HCT116 (cell line): ENCODE results near the gene TM4SF20. TPM values are rescaled to one million over a fixed set of nuclear protein-coding genes. Genes with fewer than 3 reads are reported as not detected.

Source experiments
- ATAC-seq: fragments of 200-7000 bp; cut with Tn5 transposase; 2 replicates; pipeline ENCODE4 v1.9.1; 2020; ENCODE audit warnings: mild to moderate bottlenecking, moderate library complexity
- BruUV-seq: library from RNA; stranded (reverse); fragments of 400-500 nt; replicated peaks from 2 replicates; lab custom pipeline; 2021; lab: Mats Ljungman, UMichigan
- CTCF ChIA-PET: fragments of 300-600 bp; sonication (Branson Sonifier 250); formaldehyde crosslinking; loops from one replicate; lab custom pipeline; 2021; ENCODE audit warnings: antibody characterized with exemption; lab: Charles Lee
- POLR2A ChIA-PET: fragments of 300-600, 350-600 bp; sonication (Branson Sonifier 250); formaldehyde crosslinking; loops from one replicate; lab custom pipeline; 2021; ENCODE audit warnings: antibody characterized with exemption; lab: Charles Lee
- RAD21 ChIA-PET, 2 experiments: fragments of 300-600 bp; sonication (Branson Sonifier 250); formaldehyde crosslinking; loops; one replicate each; lab custom pipeline; 2023; ENCODE audit warnings: low total read pairs in 2 of 2; ENCODE audit not compliant: uncharacterized antibody in 2 of 2, unreplicated experiment in 2 of 2, low non-redundant PET in 1 of 2; lab: Charles Lee
- DNase-seq: peaks from one replicate; pipeline ENCODE4 v3.0.0-alpha.2; 2010; ENCODE audit warnings: low read depth, low spot score
- H2AFZ ChIP-seq: fragments of 200-600 bp; shearing (Covaris generic), sonication (generic); 2 replicates; pipeline ENCODE4 v1.6.1; 2017; ENCODE audit warnings: low read depth, mixed run types, mixed read lengths, antibody characterized with exemption, low read length; ENCODE audit not compliant: poor library complexity, severe bottlenecking
- H3K27ac ChIP-seq: 2 replicates; pipeline ENCODE4 v1.5.1; 2012; ENCODE audit warnings: low read depth, low read length
- H3K27me3 ChIP-seq: fragments of 200-600 bp; sonication (generic); 2 replicates; pipeline ENCODE4 v1.6.1; 2016; ENCODE audit warnings: mixed run types, low read length, mixed read lengths; ENCODE audit not compliant: insufficient read depth
- H3K36me3 ChIP-seq, 2 experiments: fragments of 200-500 bp in 1 of 2; fragments of 200-600 bp in 1 of 2; sonication (Bioruptor generic) in 1 of 2; sonication (generic) in 1 of 2; 2 replicates each; pipeline versions ENCODE4 v1.5.1 to v1.6.1; 2014 to 2016; ENCODE audit warnings: low read length in 2 of 2, inconsistent platforms in 1 of 2, mixed read lengths in 1 of 2, mixed run types in 1 of 2; ENCODE audit not compliant: insufficient read depth in 2 of 2, control insufficient read depth in 1 of 2
- H3K4me1 ChIP-seq, 2 experiments: fragments of 200-600 bp in 1 of 2; sonication (generic) in 1 of 2; 2 replicates each; pipeline versions ENCODE4 v1.5.1 to v1.6.1; 2012 to 2017; ENCODE audit warnings: low read length in 2 of 2, inconsistent platforms in 1 of 2, mild to moderate bottlenecking in 1 of 2, mixed read lengths in 1 of 2, mixed run types in 1 of 2, moderate library complexity in 1 of 2; ENCODE audit not compliant: insufficient read depth in 2 of 2, control insufficient read depth in 1 of 2
- H3K4me2 ChIP-seq: fragments of 200-600 bp; sonication (generic); 2 replicates; pipeline ENCODE4 v1.6.1; 2017; ENCODE audit warnings: mixed run types, low read length, mixed read lengths
- H3K4me3 ChIP-seq, 2 experiments: fragments of 200-600 bp in 1 of 2; sonication (generic) in 1 of 2; replicated peaks in 1 of 2; 2 replicates each; pipeline ENCODE4 v1.5.1; 2011 to 2016; ENCODE audit warnings: low read length in 2 of 2, control low read depth in 1 of 2, low read depth in 1 of 2, mild to moderate bottlenecking in 1 of 2, mixed read lengths in 1 of 2, mixed run types in 1 of 2
- H3K79me2 ChIP-seq: fragments of 200-600 bp; sonication (generic); 2 replicates; pipeline ENCODE4 v1.6.1; 2017; ENCODE audit warnings: mild to moderate bottlenecking, mixed run types, low read length, moderate library complexity, mixed read lengths; ENCODE audit not compliant: insufficient read depth
- H3K9ac ChIP-seq: fragments of 200-600 bp; sonication (generic); 2 replicates; pipeline ENCODE4 v1.6.1; 2016; ENCODE audit warnings: low read length, mixed read lengths
- H3K9me2 ChIP-seq: fragments of 200-600 bp; sonication (generic), shearing (Covaris generic); 2 replicates; pipeline ENCODE4 v1.6.1; 2017; ENCODE audit warnings: mixed run types, mild to moderate bottlenecking, moderate library complexity; ENCODE audit not compliant: insufficient read depth
- H3K9me3 ChIP-seq, 2 experiments: fragments of 200-500 bp in 1 of 2; fragments of 200-600 bp in 1 of 2; sonication (Bioruptor generic) in 1 of 2; sonication (generic) in 1 of 2; 2 replicates each; pipeline ENCODE4 v1.6.1; 2014 to 2017; ENCODE audit warnings: low read length in 2 of 2, mixed read lengths in 2 of 2, inconsistent platforms in 1 of 2, low read depth in 1 of 2, mild to moderate bottlenecking in 1 of 2, mixed run types in 1 of 2, moderate library complexity in 1 of 2; ENCODE audit not compliant: control insufficient read depth in 1 of 2, insufficient read depth in 1 of 2
- H4K20me1 ChIP-seq: fragments of 200-600 bp; sonication (generic), shearing (Covaris generic); 2 replicates; pipeline ENCODE4 v1.6.1; 2017; ENCODE audit warnings: mixed run types, mild to moderate bottlenecking, moderate library complexity; ENCODE audit not compliant: insufficient read depth
- CBX3 ChIP-seq: IDR thresholded peaks from 2 replicates; pipeline ENCODE4 v1.6.1; 2012; ENCODE audit warnings: low read depth
- EGR1 ChIP-seq: IDR thresholded peaks from 2 replicates; pipeline ENCODE4 v1.6.1; 2012; ENCODE audit warnings: low read depth
- EZH2phosphoT487 ChIP-seq: fragments of 200-600 bp; IDR thresholded peaks from 2 replicates; pipeline ENCODE4 v1.6.1; 2018; ENCODE audit warnings: antibody characterized with exemption, borderline replicate concordance
- JUND ChIP-seq: IDR thresholded peaks from 2 replicates; pipeline ENCODE4 v1.6.1; 2012
- POLR2A ChIP-seq: IDR thresholded peaks from 2 replicates; pipeline ENCODE4 v1.7.0; 2011; ENCODE audit warnings: borderline replicate concordance; ENCODE audit not compliant: insufficient read depth, insufficient read length; ENCODE audit errors: extremely low read depth
- SIN3A ChIP-seq: IDR thresholded peaks from 2 replicates; pipeline ENCODE4 v1.6.1; 2012; ENCODE audit warnings: low read depth
- SP1 ChIP-seq: IDR thresholded peaks from 2 replicates; pipeline ENCODE4 v1.6.1; 2012; ENCODE audit warnings: low read depth
- SRF ChIP-seq: IDR thresholded peaks from 2 replicates; pipeline ENCODE4 v1.6.1; 2012; ENCODE audit warnings: low read depth
- TCF7L2 ChIP-seq: IDR thresholded peaks from 2 replicates; pipeline ENCODE4 v1.7.0; 2011; ENCODE audit warnings: borderline replicate concordance, inconsistent platforms; ENCODE audit not compliant: insufficient read depth, insufficient read length; ENCODE audit errors: extremely low read depth
- YY1 ChIP-seq: IDR thresholded peaks from 2 replicates; pipeline ENCODE4 v1.6.1; 2011; ENCODE audit warnings: low read length, low read depth, moderate library complexity, mild to moderate bottlenecking; ENCODE audit not compliant: insufficient replicate concordance; ENCODE audit errors: extremely low read depth
- ZFX ChIP-seq: fragments of 450-650 bp; IDR thresholded peaks from 2 replicates; pipeline ENCODE4 v1.6.1; 2017
- ZNF274 ChIP-seq: fragments of 200-500 bp; sonication (Bioruptor generic); IDR thresholded peaks from 2 replicates; pipeline ENCODE4 v1.6.1; 2014; ENCODE audit warnings: mild to moderate bottlenecking, low read depth, low read length, inconsistent platforms
- intact Hi-C: fragments of 100-400 bp; cut with micrococcal nuclease; formaldehyde crosslinking; loops from 2 replicates; pipeline ENCODE4 v1.10.0; 2022
- total RNA-seq: library from RNA; stranded (reverse); gene quantifications from one replicate; pipeline ENCODE4 v1.2.1, GENCODE V29; 2021; ENCODE audit not compliant: unreplicated experiment
- TF ChIP-seq, protein P1 (sequence below): IDR thresholded peaks from 2 replicates; pipeline ENCODE4 v1.6.1; 2012; ENCODE audit warnings: low read depth
- TF ChIP-seq, protein P2 (sequence below), 3 experiments: fragments of 200-600 bp in 1 of 3; sonication (generic) in 1 of 3; IDR thresholded peaks in 2 of 3; conservative IDR thresholded peaks in 1 of 3; 2 replicates each; pipeline ENCODE4 v1.5.1; 2012 to 2017; ENCODE audit warnings: low read depth in 2 of 3, low read length in 2 of 3, antibody characterized with exemption in 1 of 3, borderline replicate concordance in 1 of 3, control low read depth in 1 of 3, mild to moderate bottlenecking in 1 of 3, mixed read lengths in 1 of 3, mixed run types in 1 of 3, moderate library complexity in 1 of 3; ENCODE audit not compliant: insufficient read depth in 1 of 3

TM4SF20 gene
- total RNA-seq, 1 experiment from 2014 or later = not detected

DNA sequence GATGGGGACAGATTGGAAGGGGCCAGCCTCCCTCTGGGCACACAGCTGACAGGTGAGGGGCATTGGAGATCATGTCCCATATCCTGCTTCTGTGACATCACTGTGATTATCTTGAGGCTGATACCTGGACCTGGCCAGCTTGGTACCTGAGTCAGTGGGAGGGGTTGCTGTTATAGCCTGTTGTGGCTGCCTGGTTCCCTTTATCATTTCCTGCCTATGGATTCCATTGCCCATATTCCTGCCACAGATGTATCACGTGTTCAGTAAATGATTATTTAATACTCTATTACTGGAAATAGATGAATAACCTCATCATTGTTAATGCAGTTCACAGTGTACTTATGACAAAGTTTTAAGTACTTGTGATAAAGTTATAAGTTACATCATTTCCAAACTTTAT lies 16.4 kb upstream of the TM4SF20 start:
- no peak overlapping the region for H2AFZ ChIP-seq
- no peaks in the 10 kb centered on the region for H3K36me3 ChIP-seq
- H3K4me1 ChIP-seq = no peaks in the 10 kb centered on the region
- H3K4me2 ChIP-seq = no peak overlapping the region
- no peak overlapping the region for H3K9ac ChIP-seq
- ChIA-PET POLR2A (no interaction called here), RAD21 (no interaction called here), CTCF (interaction anchor here (1.4 kb wide), 1 partner anchor 11 kb away, joined by 3 read pairs; no protein-coding TSS in a partner anchor)
- no peak for ATAC-seq
- H3K79me2 ChIP-seq = no peaks in the 10 kb centered on the region
- no peak for DNase-seq
- H3K9me3 ChIP-seq = no peaks in the 10 kb centered on the region
- no peak overlapping the region for H3K27ac ChIP-seq
- H3K9me2 ChIP-seq = no peaks in the 10 kb centered on the region
- no peaks in the 10 kb centered on the region for H3K27me3 ChIP-seq
- H3K4me3 ChIP-seq = no peak overlapping the region
- H4K20me1 ChIP-seq = no peaks in the 10 kb centered on the region
- no peak for TF ChIP-seq ZNF274
- TF ChIP-seq, protein P1, sequence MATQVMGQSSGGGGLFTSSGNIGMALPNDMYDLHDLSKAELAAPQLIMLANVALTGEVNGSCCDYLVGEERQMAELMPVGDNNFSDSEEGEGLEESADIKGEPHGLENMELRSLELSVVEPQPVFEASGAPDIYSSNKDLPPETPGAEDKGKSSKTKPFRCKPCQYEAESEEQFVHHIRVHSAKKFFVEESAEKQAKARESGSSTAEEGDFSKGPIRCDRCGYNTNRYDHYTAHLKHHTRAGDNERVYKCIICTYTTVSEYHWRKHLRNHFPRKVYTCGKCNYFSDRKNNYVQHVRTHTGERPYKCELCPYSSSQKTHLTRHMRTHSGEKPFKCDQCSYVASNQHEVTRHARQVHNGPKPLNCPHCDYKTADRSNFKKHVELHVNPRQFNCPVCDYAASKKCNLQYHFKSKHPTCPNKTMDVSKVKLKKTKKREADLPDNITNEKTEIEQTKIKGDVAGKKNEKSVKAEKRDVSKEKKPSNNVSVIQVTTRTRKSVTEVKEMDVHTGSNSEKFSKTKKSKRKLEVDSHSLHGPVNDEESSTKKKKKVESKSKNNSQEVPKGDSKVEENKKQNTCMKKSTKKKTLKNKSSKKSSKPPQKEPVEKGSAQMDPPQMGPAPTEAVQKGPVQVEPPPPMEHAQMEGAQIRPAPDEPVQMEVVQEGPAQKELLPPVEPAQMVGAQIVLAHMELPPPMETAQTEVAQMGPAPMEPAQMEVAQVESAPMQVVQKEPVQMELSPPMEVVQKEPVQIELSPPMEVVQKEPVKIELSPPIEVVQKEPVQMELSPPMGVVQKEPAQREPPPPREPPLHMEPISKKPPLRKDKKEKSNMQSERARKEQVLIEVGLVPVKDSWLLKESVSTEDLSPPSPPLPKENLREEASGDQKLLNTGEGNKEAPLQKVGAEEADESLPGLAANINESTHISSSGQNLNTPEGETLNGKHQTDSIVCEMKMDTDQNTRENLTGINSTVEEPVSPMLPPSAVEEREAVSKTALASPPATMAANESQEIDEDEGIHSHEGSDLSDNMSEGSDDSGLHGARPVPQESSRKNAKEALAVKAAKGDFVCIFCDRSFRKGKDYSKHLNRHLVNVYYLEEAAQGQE = no peak
- TF ChIP-seq SP1 = no peak
- TF ChIP-seq TCF7L2 = no peak
- TF ChIP-seq CBX3 = no peak
- no peak for TF ChIP-seq EZH2phosphoT487
- TF ChIP-seq EGR1 = no peak
- no peak for TF ChIP-seq JUND
- no peak for TF ChIP-seq ZFX
- TF ChIP-seq, protein P2, sequence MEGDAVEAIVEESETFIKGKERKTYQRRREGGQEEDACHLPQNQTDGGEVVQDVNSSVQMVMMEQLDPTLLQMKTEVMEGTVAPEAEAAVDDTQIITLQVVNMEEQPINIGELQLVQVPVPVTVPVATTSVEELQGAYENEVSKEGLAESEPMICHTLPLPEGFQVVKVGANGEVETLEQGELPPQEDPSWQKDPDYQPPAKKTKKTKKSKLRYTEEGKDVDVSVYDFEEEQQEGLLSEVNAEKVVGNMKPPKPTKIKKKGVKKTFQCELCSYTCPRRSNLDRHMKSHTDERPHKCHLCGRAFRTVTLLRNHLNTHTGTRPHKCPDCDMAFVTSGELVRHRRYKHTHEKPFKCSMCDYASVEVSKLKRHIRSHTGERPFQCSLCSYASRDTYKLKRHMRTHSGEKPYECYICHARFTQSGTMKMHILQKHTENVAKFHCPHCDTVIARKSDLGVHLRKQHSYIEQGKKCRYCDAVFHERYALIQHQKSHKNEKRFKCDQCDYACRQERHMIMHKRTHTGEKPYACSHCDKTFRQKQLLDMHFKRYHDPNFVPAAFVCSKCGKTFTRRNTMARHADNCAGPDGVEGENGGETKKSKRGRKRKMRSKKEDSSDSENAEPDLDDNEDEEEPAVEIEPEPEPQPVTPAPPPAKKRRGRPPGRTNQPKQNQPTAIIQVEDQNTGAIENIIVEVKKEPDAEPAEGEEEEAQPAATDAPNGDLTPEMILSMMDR (IDR thresholded peaks at IDR 0.05 in 2 of 3, conservative IDR thresholded peaks at IDR 0.05 in 1 of 3; ENCODE audit: borderline replicate concordance in 1 of 3, insufficient read depth in 1 of 3, low read depth in 2 of 3, low read length in 2 of 3) = no peak
- TF ChIP-seq YY1 = no peak
- TF ChIP-seq SIN3A = no peak
- TF ChIP-seq POLR2A = no peak
- TF ChIP-seq SRF = no peak
- intact Hi-C loops = no loop called here
- BruUV-seq = no TSS peak
